Loucy (cell line): ENCODE measurements around the gene KLK15.
"Not testable (repeated sequence)": the region's sequence is repeated elsewhere in the genome, so short reads cannot be mapped to it uniquely, and the experiment has no call there.

Experiments
- H2AFZ ChIP-seq: fragments of 200-600 bp; sonication (generic); 2 replicates; pipeline ENCODE4 v1.6.0; 2016; ENCODE audit warnings: antibody characterized with exemption, mild to moderate bottlenecking, low read length, moderate library complexity
- H3F3A ChIP-seq: fragments of 200-600 bp; 2 replicates; pipeline ENCODE4 v1.6.0; 2016; ENCODE audit warnings: antibody characterized with exemption, low read depth, mild to moderate bottlenecking
- H3K27me3 ChIP-seq: fragments of 200-600 bp; sonication (generic); 2 replicates; pipeline ENCODE4 v1.6.1; 2014; ENCODE audit warnings: low read length, mild to moderate bottlenecking; ENCODE audit not compliant: insufficient read depth, poor library complexity, severe bottlenecking
- H3K36me3 ChIP-seq: fragments of 200-600 bp; sonication (generic); 2 replicates; pipeline ENCODE4 v1.6.1; 2016; ENCODE audit warnings: low read length; ENCODE audit not compliant: insufficient read depth
- H3K4me1 ChIP-seq: fragments of 200-600 bp; sonication (generic); 2 replicates; pipeline ENCODE4 v1.5.1; 2014; ENCODE audit warnings: low read length, mild to moderate bottlenecking; ENCODE audit not compliant: insufficient read depth, poor library complexity, severe bottlenecking
- H3K4me2 ChIP-seq: fragments of 200-600 bp; sonication (generic); 2 replicates; pipeline ENCODE4 v1.6.0; 2014; ENCODE audit warnings: antibody characterized with exemption, low read length, low read depth, mild to moderate bottlenecking; ENCODE audit not compliant: poor library complexity, severe bottlenecking
- H3K4me3 ChIP-seq: fragments of 200-600 bp; sonication (generic); 2 replicates; pipeline ENCODE4 v1.5.1; 2014; ENCODE audit warnings: low read length, mild to moderate bottlenecking, mixed read lengths; ENCODE audit not compliant: poor library complexity, severe bottlenecking
- H3K79me2 ChIP-seq: fragments of 200-600 bp; sonication (generic); 2 replicates; pipeline ENCODE4 v1.6.1; 2014; ENCODE audit warnings: low read length; ENCODE audit not compliant: insufficient read depth
- H3K9ac ChIP-seq: fragments of 200-600 bp; sonication (generic); 2 replicates; pipeline ENCODE4 v1.6.0; 2014; ENCODE audit warnings: mild to moderate bottlenecking, low read depth, low read length, moderate library complexity; ENCODE audit not compliant: poor library complexity, severe bottlenecking
- H3K9me2 ChIP-seq: fragments of 200-600 bp; sonication (generic); replicated peaks from 2 replicates; pipeline ENCODE4 v1.6.1; 2016; ENCODE audit warnings: low read depth, low read length, mixed read lengths
- H3K9me3 ChIP-seq: fragments of 200-600 bp; sonication (generic); 2 replicates; pipeline ENCODE4 v1.6.1; 2014; ENCODE audit warnings: mild to moderate bottlenecking, antibody characterized with exemption, low read length, low read depth; ENCODE audit not compliant: insufficient read depth
- H4K20me1 ChIP-seq: fragments of 200-600 bp; sonication (generic); 2 replicates; pipeline ENCODE4 v1.6.0; 2014; ENCODE audit warnings: antibody characterized with exemption, low read length, mild to moderate bottlenecking; ENCODE audit not compliant: insufficient read depth, poor library complexity, severe bottlenecking
- EZH2phosphoT487 ChIP-seq: fragments of 200-600 bp; IDR thresholded peaks from 2 replicates; pipeline ENCODE4 v1.6.1; 2018; ENCODE audit warnings: antibody characterized with exemption, mild to moderate bottlenecking, moderate library complexity, borderline replicate concordance
- TF ChIP-seq, protein P1 (sequence below): fragments of 200-600 bp; sonication (generic); conservative IDR thresholded peaks from 2 replicates; pipeline ENCODE4 v1.5.1; 2014; ENCODE audit warnings: mild to moderate bottlenecking, antibody characterized with exemption, low read length

KLK15 gene

DNA sequence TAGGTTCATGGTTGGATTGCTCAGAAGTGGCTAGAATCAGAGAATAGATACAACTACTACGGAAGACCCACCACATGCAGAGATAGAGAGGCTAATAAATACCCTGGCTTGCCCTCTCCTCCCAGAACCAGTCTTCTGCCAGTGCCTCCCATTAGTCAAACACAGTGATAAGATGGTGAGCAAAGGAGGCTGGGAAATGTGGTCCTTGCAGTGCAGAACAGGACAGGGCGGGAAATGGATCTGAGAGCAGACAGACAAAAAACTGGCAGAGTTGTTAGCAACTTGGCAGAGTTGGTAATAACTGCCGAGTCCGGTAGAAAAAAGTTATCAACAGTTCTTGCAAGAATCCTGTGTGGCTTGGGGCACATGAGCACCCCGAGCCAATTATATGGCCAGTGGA, 18.5 kb downstream of the KLK15 start:
- Histone ChIP-seq H2AFZ (no peak overlapping the region), H3K9me2 (no peaks in the 10 kb centered on the region), H3F3A (no peaks in the 10 kb centered on the region), H3K4me1 (no peaks in the 10 kb centered on the region), H3K36me3 (no peaks in the 10 kb centered on the region), H3K27me3 (no peaks in the 10 kb centered on the region), H4K20me1 (no peaks in the 10 kb centered on the region), H3K4me3 (no peak overlapping the region), H3K9me3 (no peaks in the 10 kb centered on the region), H3K9ac (no peak overlapping the region), H3K4me2 (no peak overlapping the region), H3K79me2 (no peaks in the 10 kb centered on the region)
- no peak for TF ChIP-seq EZH2phosphoT487
- TF ChIP-seq, protein P1, sequence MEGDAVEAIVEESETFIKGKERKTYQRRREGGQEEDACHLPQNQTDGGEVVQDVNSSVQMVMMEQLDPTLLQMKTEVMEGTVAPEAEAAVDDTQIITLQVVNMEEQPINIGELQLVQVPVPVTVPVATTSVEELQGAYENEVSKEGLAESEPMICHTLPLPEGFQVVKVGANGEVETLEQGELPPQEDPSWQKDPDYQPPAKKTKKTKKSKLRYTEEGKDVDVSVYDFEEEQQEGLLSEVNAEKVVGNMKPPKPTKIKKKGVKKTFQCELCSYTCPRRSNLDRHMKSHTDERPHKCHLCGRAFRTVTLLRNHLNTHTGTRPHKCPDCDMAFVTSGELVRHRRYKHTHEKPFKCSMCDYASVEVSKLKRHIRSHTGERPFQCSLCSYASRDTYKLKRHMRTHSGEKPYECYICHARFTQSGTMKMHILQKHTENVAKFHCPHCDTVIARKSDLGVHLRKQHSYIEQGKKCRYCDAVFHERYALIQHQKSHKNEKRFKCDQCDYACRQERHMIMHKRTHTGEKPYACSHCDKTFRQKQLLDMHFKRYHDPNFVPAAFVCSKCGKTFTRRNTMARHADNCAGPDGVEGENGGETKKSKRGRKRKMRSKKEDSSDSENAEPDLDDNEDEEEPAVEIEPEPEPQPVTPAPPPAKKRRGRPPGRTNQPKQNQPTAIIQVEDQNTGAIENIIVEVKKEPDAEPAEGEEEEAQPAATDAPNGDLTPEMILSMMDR, result no peak

DNA sequence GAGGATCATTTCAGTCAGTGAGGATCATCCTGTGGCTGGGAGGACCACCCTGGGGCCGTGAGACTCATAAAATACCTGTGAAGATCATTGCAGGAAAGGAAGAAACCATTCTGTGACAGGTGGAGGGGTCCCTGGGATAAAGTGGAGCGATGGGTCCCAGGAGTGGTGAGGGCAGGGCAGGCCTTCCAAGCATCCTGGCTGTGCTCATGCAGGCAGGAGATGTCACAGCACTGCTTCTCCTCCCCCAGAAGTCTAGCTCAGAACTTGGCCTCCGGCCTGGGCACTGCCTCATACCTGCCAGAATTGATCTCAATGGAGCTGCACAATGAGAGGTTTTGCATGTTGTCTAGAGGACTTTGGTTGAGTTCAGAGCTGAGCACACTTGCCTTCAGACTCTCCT, 20.9 kb downstream of the KLK15 start:
- H3K27me3 ChIP-seq, result no peaks in the 10 kb centered on the region
- H3K9me2 ChIP-seq, result no peaks in the 10 kb centered on the region
- no peak overlapping the region for H3K4me2 ChIP-seq
- H3K4me1 ChIP-seq, result no peaks in the 10 kb centered on the region
- H3K79me2 ChIP-seq, result no peaks in the 10 kb centered on the region
- no peaks in the 10 kb centered on the region for H3F3A ChIP-seq
- no peak overlapping the region for H3K4me3 ChIP-seq
- no peaks in the 10 kb centered on the region for H4K20me1 ChIP-seq
- H3K36me3 ChIP-seq, result no peaks in the 10 kb centered on the region
- no peak overlapping the region for H3K9ac ChIP-seq
- H2AFZ ChIP-seq, result no peak overlapping the region
- TF ChIP-seq, protein P1, result no peak
- TF ChIP-seq EZH2phosphoT487, result no peak
- no peaks in the 10 kb centered on the region for H3K9me3 ChIP-seq

DNA sequence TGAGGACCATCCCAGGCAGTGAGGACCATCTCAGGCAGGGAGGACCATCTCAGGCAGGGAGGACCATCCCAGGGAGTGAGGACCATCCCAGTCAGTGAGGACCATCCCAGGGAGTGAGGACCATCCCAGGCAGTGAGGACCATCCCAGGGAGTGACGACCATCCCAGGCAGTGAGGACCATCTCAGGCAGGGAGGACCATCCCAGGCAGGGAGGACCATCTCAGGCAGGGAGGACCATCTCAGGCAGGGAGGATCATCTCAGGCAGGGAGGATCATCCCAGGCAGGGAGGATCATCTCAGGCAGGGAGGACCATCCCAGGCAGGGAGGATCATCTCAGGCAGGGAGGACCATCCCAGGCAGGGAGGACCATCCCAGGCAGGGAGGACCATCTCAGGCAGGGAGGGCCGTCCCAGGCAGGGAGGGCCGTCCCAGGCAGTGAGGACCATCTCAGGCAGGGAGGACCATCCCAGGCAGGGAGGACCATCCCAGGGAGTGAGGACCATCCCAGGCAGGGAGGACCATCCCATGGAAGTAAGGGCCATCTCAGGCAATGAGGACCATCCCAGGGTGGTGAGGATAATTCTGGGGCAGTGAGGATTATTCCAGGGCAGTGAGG, 21.6 kb downstream of the KLK15 start:
- H3K4me2 ChIP-seq, H3K9ac ChIP-seq, H3K27me3 ChIP-seq, H3F3A ChIP-seq, H2AFZ ChIP-seq, H4K20me1 ChIP-seq, H3K9me3 ChIP-seq, H3K4me3 ChIP-seq, H3K4me1 ChIP-seq, H3K36me3 ChIP-seq, H3K79me2 ChIP-seq, H3K9me2 ChIP-seq: not testable (repeated sequence)

- Histone ChIP-seq H3K79me2 (peaks cover 6% of the 10 kb centered on the region), H3K4me3 (no peak overlapping the region), H4K20me1 (peaks cover 1% of the 10 kb centered on the region), H3K9ac (no peak overlapping the region), H3K9me2 (no peaks in the 10 kb centered on the region), H3K36me3 (no peaks in the 10 kb centered on the region), H3F3A (no peaks in the 10 kb centered on the region), H3K9me3 (no peaks in the 10 kb centered on the region), H3K4me2 (no peak overlapping the region), H3K4me1 (peaks cover 8% of the 10 kb centered on the region), H2AFZ (no peak overlapping the region), H3K27me3 (no peaks in the 10 kb centered on the region)
- no peak for TF ChIP-seq EZH2phosphoT487
- TF ChIP-seq, protein P1, result no peak
Observed at GRCh38 chr19:50808856-50809255, 24.5 kb downstream of the KLK15 start.
